Suprapubic skin (tissue), 4 donors: ENCODE data around the gene NCL. TPM values are rescaled to one million over a fixed set of nuclear protein-coding genes. Genes with fewer than 3 reads are reported as not detected.

ENCODE experiments used
- DNase-seq, 2 donors: peaks; one replicate each; pipeline ENCODE4 v3.0.0-alpha.2; 2019; ENCODE audit warnings: low spot score in 2 of 2
- H3K27ac ChIP-seq: fragments of 200-600 bp; sonication (generic); one replicate; pipeline ENCODE4 v1.5.1; 2019
- H3K27me3 ChIP-seq: fragments of 200-600 bp; sonication (generic); one replicate; pipeline ENCODE4 v1.5.1; 2019
- H3K36me3 ChIP-seq: fragments of 200-600 bp; sonication (generic); one replicate; pipeline ENCODE4 v1.5.1; 2019
- H3K4me1 ChIP-seq: fragments of 200-600 bp; sonication (generic); one replicate; pipeline ENCODE4 v1.5.1; 2019
- H3K4me3 ChIP-seq: fragments of 200-600 bp; sonication (generic); one replicate; pipeline ENCODE4 v1.5.1; 2019; ENCODE audit warnings: mild to moderate bottlenecking
- H3K9me3 ChIP-seq: fragments of 200-600 bp; sonication (generic); one replicate; pipeline ENCODE4 v1.5.1; 2019
- EP300 ChIP-seq: sonication (generic); formaldehyde crosslinking; IDR thresholded peaks from one replicate; pipeline ENCODE4 v1.6.1; 2017; ENCODE audit warnings: antibody characterized with exemption
- POLR2A ChIP-seq, 2 donors: fragments of 450-650 bp; IDR thresholded peaks; one replicate each; pipeline ENCODE4 v1.6.1; 2017; ENCODE audit warnings: antibody characterized with exemption in 2 of 2, mild to moderate bottlenecking in 2 of 2, moderate library complexity in 2 of 2
- POLR2AphosphoS5 ChIP-seq, 3 donors: sonication (generic); formaldehyde crosslinking; IDR thresholded peaks; one replicate each; pipeline ENCODE4 v1.6.1; 2017; ENCODE audit warnings: antibody characterized with exemption in 3 of 3
- WGBS: methylation state at CpG from one replicate; pipeline ENCODE4 v1.1.5; 2018; 5-methylcytosine and 5-hydroxymethylcytosine counted together
- total RNA-seq, 4 donors: library from RNA; depleted of rRNA; stranded (reverse); fragments of >200 nt; gene quantifications; one replicate each; pipeline ENCODE4 v1.1.0, GENCODE V29; 2016
- TF ChIP-seq, protein P1 (sequence below), 2 donors: fragments of 200-600 bp in 1 of 2; fragments of 450-650 bp in 1 of 2; sonication (generic) in 1 of 2; IDR thresholded peaks; one replicate each; pipeline ENCODE4 v1.5.1; 2016 to 2019; ENCODE audit warnings: antibody characterized with exemption in 2 of 2, mild to moderate bottlenecking in 1 of 2, moderate library complexity in 1 of 2

NCL gene
- total RNA-seq, 4 donors from 2014 or later, result 142 to 384 (median 205) TPM

DNA sequence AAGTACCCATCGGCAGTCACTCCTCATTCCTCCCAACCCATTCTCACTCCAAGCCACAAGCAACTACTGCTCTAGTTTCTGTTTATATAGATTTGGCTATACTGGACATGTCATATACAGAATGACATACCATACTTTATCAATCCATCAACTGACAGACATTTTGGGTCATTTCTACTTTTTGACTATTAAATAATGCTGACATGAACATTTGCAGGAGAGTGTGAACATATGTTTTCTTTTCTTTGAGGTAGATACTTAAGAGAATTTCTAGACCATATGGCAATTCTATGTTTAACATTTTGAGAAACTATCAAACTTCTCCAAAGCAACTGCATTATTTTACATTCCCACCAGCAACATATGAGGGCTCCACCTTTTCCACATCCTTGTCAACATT lies 33.4 kb upstream of the NCL start:
- no peak overlapping the region for H3K27ac ChIP-seq
- H3K36me3 ChIP-seq, result no peaks in the 10 kb centered on the region
- no peaks in the 10 kb centered on the region for H3K27me3 ChIP-seq
- no peak overlapping the region for H3K4me3 ChIP-seq
- no peak for DNase-seq
- no peaks in the 10 kb centered on the region for H3K4me1 ChIP-seq
- TF ChIP-seq POLR2AphosphoS5 (IDR thresholded peaks at IDR 0.05), result no peak
- TF ChIP-seq EP300, result no peak
- TF ChIP-seq, protein P1, sequence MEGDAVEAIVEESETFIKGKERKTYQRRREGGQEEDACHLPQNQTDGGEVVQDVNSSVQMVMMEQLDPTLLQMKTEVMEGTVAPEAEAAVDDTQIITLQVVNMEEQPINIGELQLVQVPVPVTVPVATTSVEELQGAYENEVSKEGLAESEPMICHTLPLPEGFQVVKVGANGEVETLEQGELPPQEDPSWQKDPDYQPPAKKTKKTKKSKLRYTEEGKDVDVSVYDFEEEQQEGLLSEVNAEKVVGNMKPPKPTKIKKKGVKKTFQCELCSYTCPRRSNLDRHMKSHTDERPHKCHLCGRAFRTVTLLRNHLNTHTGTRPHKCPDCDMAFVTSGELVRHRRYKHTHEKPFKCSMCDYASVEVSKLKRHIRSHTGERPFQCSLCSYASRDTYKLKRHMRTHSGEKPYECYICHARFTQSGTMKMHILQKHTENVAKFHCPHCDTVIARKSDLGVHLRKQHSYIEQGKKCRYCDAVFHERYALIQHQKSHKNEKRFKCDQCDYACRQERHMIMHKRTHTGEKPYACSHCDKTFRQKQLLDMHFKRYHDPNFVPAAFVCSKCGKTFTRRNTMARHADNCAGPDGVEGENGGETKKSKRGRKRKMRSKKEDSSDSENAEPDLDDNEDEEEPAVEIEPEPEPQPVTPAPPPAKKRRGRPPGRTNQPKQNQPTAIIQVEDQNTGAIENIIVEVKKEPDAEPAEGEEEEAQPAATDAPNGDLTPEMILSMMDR (IDR thresholded peaks at IDR 0.05), result no peak
- TF ChIP-seq POLR2A (IDR thresholded peaks at IDR 0.05), result no peak
- 84% methylated on average over 1 of the region's 1 CpG for whole genome bisulfite sequencing
- no peaks in the 10 kb centered on the region for H3K9me3 ChIP-seq

DNA sequence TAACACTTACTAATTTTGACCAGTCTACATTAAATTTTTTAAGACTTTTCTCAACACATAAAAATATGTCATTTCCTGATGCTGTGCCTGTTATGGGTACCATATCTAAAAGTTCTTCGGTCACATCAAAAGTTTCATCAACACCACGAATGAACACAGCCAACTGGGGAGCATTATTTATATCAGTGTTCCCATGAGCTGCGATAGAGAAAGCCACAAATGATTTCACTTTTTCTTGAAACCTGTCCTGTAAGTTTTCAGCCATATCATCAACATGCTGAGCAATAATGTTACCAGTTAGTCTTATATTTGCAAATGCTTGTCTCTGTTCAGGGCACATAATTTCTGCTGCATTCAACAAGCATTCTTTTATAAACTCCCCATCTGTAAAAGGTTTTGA lies 30.4 kb upstream of the NCL start:
- TF ChIP-seq POLR2AphosphoS5 (IDR thresholded peaks at IDR 0.05), result no peak
- TF ChIP-seq, protein P1 (IDR thresholded peaks at IDR 0.05), result no peak
- TF ChIP-seq POLR2A (IDR thresholded peaks at IDR 0.05), result no peak
- no peak for TF ChIP-seq EP300
- Histone ChIP-seq H3K27me3 (no peaks in the 10 kb centered on the region), H3K4me1 (no peaks in the 10 kb centered on the region), H3K27ac (no peak overlapping the region), H3K4me3 (no peak overlapping the region), H3K36me3 (no peaks in the 10 kb centered on the region), H3K9me3 (no peaks in the 10 kb centered on the region)
- 78% methylated on average over 3 of the region's 3 CpGs for WGBS
- DNase-seq, result no peak

DNA sequence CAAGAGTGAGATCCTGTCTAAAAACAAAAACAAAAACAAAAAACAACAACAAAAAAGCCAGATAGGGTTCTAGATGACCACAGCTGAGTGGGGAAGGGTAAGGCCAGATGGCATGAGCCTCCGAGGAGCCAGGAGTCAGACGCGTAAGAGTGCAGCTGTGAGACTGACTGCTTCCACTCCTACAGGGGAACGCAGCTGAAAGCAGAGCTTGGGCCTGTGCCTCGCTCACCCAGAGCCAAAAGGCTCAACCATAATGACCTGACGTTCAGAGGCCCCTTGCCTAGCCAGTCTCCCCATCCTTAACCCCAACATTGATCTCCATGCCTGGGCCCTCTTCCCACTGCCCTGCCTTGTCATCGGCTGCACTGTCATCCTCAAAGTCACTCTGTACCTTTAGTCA lies 26.5 kb upstream of the NCL start:
- Histone ChIP-seq H3K27me3 (no peaks in the 10 kb centered on the region), H3K9me3 (no peaks in the 10 kb centered on the region), H3K4me3 (no peak overlapping the region), H3K27ac (no peak overlapping the region), H3K4me1 (no peaks in the 10 kb centered on the region), H3K36me3 (no peaks in the 10 kb centered on the region)
- WGBS, result 83% methylated on average over 7 of the region's 7 CpGs
- DNase-seq, result no peak
- TF ChIP-seq, protein P1 (IDR thresholded peaks at IDR 0.05), result no peak
- no peak for TF ChIP-seq EP300
- TF ChIP-seq POLR2AphosphoS5 (IDR thresholded peaks at IDR 0.05), result no peak
- no peak for TF ChIP-seq POLR2A (IDR thresholded peaks at IDR 0.05)

DNA sequence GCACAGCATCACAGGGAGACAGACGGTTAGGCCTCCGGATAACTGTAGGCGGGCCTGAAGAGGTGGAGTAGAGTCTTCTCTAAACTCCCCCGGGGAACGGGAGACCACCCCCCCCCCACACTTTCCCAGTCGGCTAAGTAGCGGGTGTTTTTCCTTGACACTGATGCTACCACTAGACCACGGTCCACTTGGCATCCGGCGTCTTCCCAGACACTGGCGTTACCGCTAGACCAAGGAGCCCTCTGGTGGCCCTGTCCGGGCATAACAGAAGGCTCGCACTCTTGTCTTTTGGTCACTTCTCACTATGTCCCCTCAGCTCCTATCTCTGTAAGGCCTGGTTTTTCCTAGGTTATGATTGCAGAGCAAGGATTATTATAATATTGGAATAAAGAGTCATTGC lies 25.7 kb upstream of the NCL start:
- no peaks in the 10 kb centered on the region for H3K27me3 ChIP-seq
- H3K27ac ChIP-seq, result no peak overlapping the region
- WGBS, result 84% methylated on average over 13 of the region's 14 CpGs
- no peaks in the 10 kb centered on the region for H3K36me3 ChIP-seq
- H3K4me1 ChIP-seq, result no peaks in the 10 kb centered on the region
- H3K4me3 ChIP-seq, result no peak overlapping the region
- H3K9me3 ChIP-seq, result no peaks in the 10 kb centered on the region
- TF ChIP-seq EP300, result no peak
- no peak for TF ChIP-seq POLR2AphosphoS5 (IDR thresholded peaks at IDR 0.05)
- no peak for TF ChIP-seq POLR2A (IDR thresholded peaks at IDR 0.05)
- TF ChIP-seq, protein P1 (IDR thresholded peaks at IDR 0.05), result peak in 1 of 2 donors; percentile 14
- DNase-seq, result no peak

DNA sequence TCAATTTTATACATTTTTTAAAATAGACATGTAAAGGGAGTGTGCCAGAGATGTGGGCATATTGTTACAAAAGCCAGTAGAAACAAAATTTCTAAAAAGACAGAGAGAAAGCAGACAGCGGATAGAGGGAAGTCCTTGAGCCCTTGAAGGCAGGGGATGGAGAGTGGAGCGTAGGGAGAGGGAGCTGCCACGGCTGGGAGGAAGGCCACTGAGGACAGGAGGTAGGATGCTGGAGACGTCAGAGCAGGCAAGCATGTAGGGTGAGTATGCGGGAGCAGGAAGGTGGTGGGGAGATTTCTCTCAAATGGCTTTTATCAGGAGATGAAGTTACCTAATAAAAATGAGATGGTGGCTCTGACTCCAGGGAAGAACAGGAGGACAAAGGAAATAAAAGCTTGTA lies 24.0 kb upstream of the NCL start:
- H3K9me3 ChIP-seq, result no peaks in the 10 kb centered on the region
- H3K27me3 ChIP-seq, result no peaks in the 10 kb centered on the region
- TF ChIP-seq EP300 (no peak), POLR2A (IDR thresholded peaks at IDR 0.05) (no peak), POLR2AphosphoS5 (IDR thresholded peaks at IDR 0.05) (no peak)
- TF ChIP-seq, protein P1 (IDR thresholded peaks at IDR 0.05), result no peak
- no peak overlapping the region for H3K27ac ChIP-seq
- peaks cover 3% of the 10 kb centered on the region for H3K4me1 ChIP-seq
- H3K4me3 ChIP-seq, result no peak overlapping the region
- DNase-seq, result no peak
- H3K36me3 ChIP-seq, result no peaks in the 10 kb centered on the region
- 88% methylated on average over 5 of the region's 5 CpGs for WGBS
